HepG2 (cell line): Measurements from ENCODE around the gene ZNF687. TPM values are rescaled to one million over a fixed set of nuclear protein-coding genes. Genes with fewer than 3 reads are reported as not detected.

Experiments used
- ATAC-seq: fragments of 200-7000 bp; cut with Tn5 transposase; 3 replicates; pipeline ENCODE4 v1.9.1; 2020; ENCODE audit warnings: mild to moderate bottlenecking, moderate library complexity
- BruUV-seq: library from RNA; stranded (reverse); fragments of 400-500 nt; replicated peaks from 2 replicates; lab custom pipeline; 2021; lab: Mats Ljungman, UMichigan
- CTCF ChIA-PET: fragments of 300-600 bp; formaldehyde crosslinking; extraction: SDS; loops from one replicate; lab custom pipeline; 2021; ENCODE audit warnings: low total read pairs, inconsistent platforms, low intra/inter-chr PET ratio; lab: Yijun Ruan, JAX
- POLR2A ChIA-PET: fragments of 350-600 bp; sonication (Branson Sonifier 250); formaldehyde crosslinking; loops from one replicate; lab custom pipeline; 2020; ENCODE audit warnings: antibody characterized with exemption, inconsistent platforms; lab: Yijun Ruan, JAX
- DNase-seq: peaks from one replicate; pipeline ENCODE4 v3.0.0-alpha.2; 2015; ENCODE audit warnings: low spot score
- FAIRE-seq: peaks from 3 replicates; lab custom pipeline; 2011; peaks lifted over from hg19 to GRCh38; lab: Jason Lieb, UNC
- H2AFZ ChIP-seq: one replicate; pipeline ENCODE4 v1.6.1; 2011; ENCODE audit warnings: low read length, inconsistent platforms
- H3K27ac ChIP-seq: fragments of 300-600 bp; 3 replicates; pipeline ENCODE4 v1.8.0; 2011; ENCODE audit warnings: mixed run types, mild to moderate bottlenecking, mixed read lengths, low read length, inconsistent platforms; ENCODE audit not compliant: insufficient read depth; ENCODE audit errors: extremely low read length
- H3K27me3 ChIP-seq, 2 experiments: fragments of 200-600 bp in 1 of 2; 2 replicates in 1 of 2; 3 replicates in 1 of 2; pipeline versions ENCODE4 v1.6.0 to v1.8.0; 2011; ENCODE audit warnings: low read length in 2 of 2, mild to moderate bottlenecking in 2 of 2, moderate library complexity in 2 of 2, inconsistent platforms in 1 of 2; ENCODE audit not compliant: insufficient read depth in 2 of 2, control insufficient read depth in 1 of 2
- H3K36me3 ChIP-seq, 2 experiments: fragments of 200-600 bp in 1 of 2; replicated peaks in 1 of 2; 2 replicates in 1 of 2; 3 replicates in 1 of 2; pipeline versions ENCODE4 v1.5.1 to v1.8.0; 2011; ENCODE audit warnings: low read length in 2 of 2, inconsistent platforms in 1 of 2; ENCODE audit not compliant: insufficient read depth in 2 of 2, control insufficient read depth in 1 of 2
- H3K4me1 ChIP-seq: 2 replicates; pipeline ENCODE4 v1.5.1; 2012; ENCODE audit warnings: low read length, inconsistent platforms; ENCODE audit not compliant: insufficient read depth
- H3K4me2 ChIP-seq: 2 replicates; pipeline ENCODE4 v1.6.0; 2011; ENCODE audit warnings: low read depth, low read length, inconsistent platforms
- H3K4me3 ChIP-seq, 3 experiments: fragments of 200-600 bp in 1 of 3; sonication (generic), shearing (Covaris generic) in 1 of 3; replicated peaks in 1 of 3; 2 replicates each; pipeline ENCODE4 v1.5.1; 2011 to 2016; ENCODE audit warnings: low read length in 3 of 3, inconsistent platforms in 2 of 3, low read depth in 2 of 3, mild to moderate bottlenecking in 2 of 3, control low read depth in 1 of 3, mixed read lengths in 1 of 3; ENCODE audit not compliant: insufficient read depth in 1 of 3
- H3K79me2 ChIP-seq: one replicate; pipeline ENCODE4 v1.6.1; 2011; ENCODE audit warnings: low read length, inconsistent platforms; ENCODE audit not compliant: insufficient read depth
- H3K9ac ChIP-seq: 2 replicates; pipeline ENCODE4 v1.6.0; 2011; ENCODE audit warnings: mild to moderate bottlenecking, low read depth, low read length, inconsistent platforms; ENCODE audit not compliant: insufficient read depth
- H3K9me3 ChIP-seq: 2 replicates; pipeline ENCODE4 v1.5.1; 2012; ENCODE audit warnings: mild to moderate bottlenecking, low read length
- H4K20me1 ChIP-seq: 2 replicates; pipeline ENCODE4 v1.6.0; 2011; ENCODE audit warnings: inconsistent platforms, mild to moderate bottlenecking, low read length, moderate library complexity; ENCODE audit not compliant: insufficient read depth
- EED ChIP-seq: sonication (generic); formaldehyde crosslinking; IDR thresholded peaks from 2 replicates; pipeline ENCODE4 v1.5.0; 2020; ENCODE audit warnings: mild to moderate bottlenecking, missing genetic modification reagents
- IRF2 ChIP-seq: IDR thresholded peaks from 2 replicates; pipeline ENCODE4 v1.6.1; 2018; ENCODE audit warnings: missing genetic modification reagents, missing compliant biosample characterization
- MBD4 ChIP-seq: IDR thresholded peaks from 2 replicates; pipeline ENCODE4 v1.6.1; 2012; ENCODE audit warnings: low read length, inconsistent platforms, borderline replicate concordance
- NFE2L1 ChIP-seq: sonication (generic); formaldehyde crosslinking; IDR thresholded peaks from 2 replicates; pipeline ENCODE4 v1.4.0; 2020; ENCODE audit warnings: missing genetic modification reagents, mild to moderate bottlenecking, borderline replicate concordance
- NFYB ChIP-seq: sonication (generic); formaldehyde crosslinking; IDR thresholded peaks from 2 replicates; pipeline ENCODE4 v1.4.0; 2020; ENCODE audit warnings: missing genetic modification reagents
- SP140L ChIP-seq: sonication (generic); formaldehyde crosslinking; IDR thresholded peaks from 2 replicates; pipeline ENCODE4 v1.4.0; 2020; ENCODE audit warnings: missing genetic modification reagents, borderline replicate concordance
- ZFP90 ChIP-seq: sonication (generic); formaldehyde crosslinking; IDR thresholded peaks from 2 replicates; pipeline ENCODE4 v1.8.0; 2022; ENCODE audit warnings: missing genetic modification reagents, mild to moderate bottlenecking, inconsistent platforms, borderline replicate concordance
- ZIK1 ChIP-seq: sonication (generic); formaldehyde crosslinking; IDR thresholded peaks from 2 replicates; pipeline ENCODE4 v1.5.0; 2020; ENCODE audit warnings: mild to moderate bottlenecking, low read depth, missing genetic modification reagents, borderline replicate concordance
- ZNF33B ChIP-seq: sonication (generic); formaldehyde crosslinking; IDR thresholded peaks from 2 replicates; pipeline ENCODE4 v1.5.1; 2020; ENCODE audit warnings: mild to moderate bottlenecking, missing genetic modification reagents
- ZNF484 ChIP-seq: sonication (generic); formaldehyde crosslinking; IDR thresholded peaks from 2 replicates; pipeline ENCODE4 v1.5.1; 2020; ENCODE audit warnings: mild to moderate bottlenecking, low read depth, missing genetic modification reagents, borderline replicate concordance
- ZNF841 ChIP-seq: sonication (generic); formaldehyde crosslinking; IDR thresholded peaks from 2 replicates; pipeline ENCODE4 v1.8.1; 2023; ENCODE audit warnings: missing genetic modification reagents, borderline replicate concordance
- WGBS: methylation state at CpG from one replicate; pipeline ENCODE4 v1.1.6; 2017; ENCODE audit warnings: low lambda C conversion rate; 5-methylcytosine and 5-hydroxymethylcytosine counted together
- in situ Hi-C: cut with HindIII; loops from 2 replicates; pipeline ENCODE4 v1.10.0; 2017; ENCODE audit warnings: low pct_unique_long_range_greater_than_20kb; ENCODE audit not compliant: extremely low pct_ligation_motif_present
- intact Hi-C: fragments of 100-400 bp; cut with micrococcal nuclease; formaldehyde crosslinking; loops from one replicate; pipeline ENCODE4 v1.10.0; 2022; ENCODE audit not compliant: unreplicated experiment
- polyA plus RNA-seq, 8 experiments: library from polyadenylated mRNA; depleted of rRNA in 3 of 8; stranded (reverse) in 7 of 8; unstranded in 1 of 8; fragments of >200 nt; fragmentation: Illumina TruSeq in 4 of 8; extraction: Trizol in 4 of 8; gene quantifications; 2 replicates each; pipeline versions ENCODE4 v1.2.1 to v1.2.3, GENCODE V29; 2011 to 2016; ENCODE audit warnings: low read depth in 4 of 8, missing spikeins in 1 of 8, mixed read lengths in 1 of 8; ENCODE audit not compliant: insufficient read depth in 1 of 8
- total RNA-seq, 5 experiments: library from RNA; depleted of rRNA; stranded (reverse); fragments of >200 nt; fragmentation: Illumina TruSeq; extraction: Trizol; gene quantifications; 2 replicates each; pipeline ENCODE4 v1.2.3, GENCODE V29; 2016; ENCODE audit warnings: low read depth in 1 of 5
- TF ChIP-seq, protein P1 (sequence below): sonication (generic); formaldehyde crosslinking; IDR thresholded peaks from 2 replicates; pipeline ENCODE4 v1.4.0; 2020; ENCODE audit warnings: mild to moderate bottlenecking, missing genetic modification reagents
- TF ChIP-seq, protein P2 (sequence below): sonication (generic); formaldehyde crosslinking; IDR thresholded peaks from 2 replicates; pipeline ENCODE4 v1.5.1; 2020; ENCODE audit warnings: missing genetic modification reagents, mild to moderate bottlenecking, borderline replicate concordance

The ZNF687 gene
- total and polyA plus RNA-seq, 2 of the 13 experiments (the other 11 are each of a cell fraction or from before 2014, with no cell fraction given) = 14.1 to 16.5 TPM

DNA sequence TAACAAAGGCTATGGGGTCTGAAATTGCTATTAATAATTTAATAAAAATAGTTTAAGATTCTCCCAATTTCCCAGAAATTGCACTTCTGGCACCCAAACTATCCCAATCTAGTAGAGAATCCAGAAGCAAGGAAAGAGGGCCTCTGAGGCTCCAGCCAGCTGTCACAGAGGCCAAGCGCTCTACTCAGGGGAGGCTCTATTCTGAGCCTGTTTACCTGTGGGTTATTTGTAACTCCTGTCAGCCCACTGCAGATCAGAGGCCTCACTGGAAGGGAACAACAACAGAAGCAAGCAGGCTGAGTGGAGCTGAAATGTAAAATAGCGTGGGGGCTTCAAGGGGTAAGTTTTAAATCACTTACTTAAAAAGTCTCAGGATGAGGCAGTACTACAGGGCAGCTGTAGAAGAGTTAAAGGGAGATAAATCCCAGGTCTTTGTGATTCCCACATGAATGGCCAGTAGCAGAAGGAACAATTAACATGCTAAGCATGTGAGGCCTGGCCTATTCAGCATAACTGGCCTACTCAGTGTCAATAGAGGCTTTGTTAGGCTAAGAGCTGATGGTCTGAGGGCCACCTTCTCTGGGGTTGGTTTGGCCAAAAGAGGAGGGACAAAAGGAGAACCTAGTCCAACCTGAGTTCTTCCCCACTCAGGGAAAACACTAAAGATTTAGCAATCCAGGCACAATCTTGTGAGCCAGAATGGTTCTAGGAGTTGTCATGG lies 12.8 kb downstream of the ZNF687 start:
- Histone ChIP-seq H3K4me3 (no peak overlapping the region), H3K9ac (no peak overlapping the region), H3K9me3 (no peaks in the 10 kb centered on the region), H3K4me2 (no peak overlapping the region), H2AFZ (no peak overlapping the region), H3K27me3 (no peaks in the 10 kb centered on the region), H3K79me2 (no peaks in the 10 kb centered on the region), H3K4me1 (no peaks in the 10 kb centered on the region), H3K36me3 (peaks cover 39 to 72% of the 10 kb centered on the region in 2 experiments), H3K27ac (no peak overlapping the region), H4K20me1 (no peaks in the 10 kb centered on the region)
- BruUV-seq = no TSS peak
- 96% methylated on average over 2 of the region's 2 CpGs for WGBS
- POLR2A ChIA-PET = interaction anchor here (2.0 kb wide), 1 partner anchor 11 kb away, joined by 5 read pairs; no protein-coding TSS in a partner anchor
- DNase-seq = no peak
- ATAC-seq = no peak
- FAIRE-seq = no peak
- intact Hi-C loops = no loop called here
- TF ChIP-seq ZNF841 (CRISPR knock-in tag) = no peak
- CTCF ChIA-PET = no interaction called here
- in situ Hi-C loops = no loop called here

DNA sequence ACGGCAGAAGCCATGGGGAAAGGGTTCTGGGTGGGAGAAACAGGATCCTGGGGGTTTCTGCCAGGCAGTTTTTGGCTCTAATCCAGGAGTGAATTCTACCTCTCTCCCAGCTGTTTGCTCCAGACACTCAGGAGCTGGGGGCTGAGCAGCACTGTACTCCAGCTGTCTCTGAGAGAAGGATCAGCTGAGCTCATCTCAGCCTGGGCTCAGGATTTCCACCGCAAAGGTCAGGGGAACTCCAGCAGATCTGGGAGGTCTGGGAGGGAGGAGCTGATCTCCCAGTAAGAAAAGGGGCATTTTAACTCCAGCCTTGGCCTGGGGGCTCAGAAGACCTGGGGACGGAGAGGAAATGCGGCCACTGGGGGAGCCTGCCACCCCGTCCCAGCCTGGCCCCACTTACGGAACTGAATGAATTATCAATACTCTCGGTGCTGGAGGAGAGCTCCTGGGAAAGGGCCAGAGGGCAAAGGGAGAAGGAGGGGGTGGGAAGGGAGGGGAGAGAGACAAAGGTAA lies 27.8 kb downstream of the ZNF687 start:
- WGBS = 92% methylated on average over 7 of the region's 7 CpGs
- Histone ChIP-seq H4K20me1 (no peaks in the 10 kb centered on the region), H3K4me1 (peaks cover 17% of the 10 kb centered on the region), H3K27me3 (no peaks in the 10 kb centered on the region), H3K9me3 (no peaks in the 10 kb centered on the region), H3K36me3 (peaks cover 9 to 75% of the 10 kb centered on the region in 2 experiments), H3K27ac (no peak overlapping the region)
- intact Hi-C loops = no loop called here
- BruUV-seq = no TSS peak
- POLR2A ChIA-PET = interaction anchor here (1.1 kb wide), 2 partner anchors 9 to 18 kb away, joined by 3 read pairs; no protein-coding TSS in a partner anchor
- FAIRE-seq = no peak
- TF ChIP-seq EED (CRISPR knock-in tag) (no peak), ZNF33B (CRISPR knock-in tag) (no peak), ZFP90 (CRISPR knock-in tag) (no peak), IRF2 (CRISPR knock-in tag) (no peak), NFYB (CRISPR knock-in tag) (no peak), MBD4 (no peak), NFE2L1 (CRISPR knock-in tag) (no peak), ZIK1 (CRISPR knock-in tag) (no peak), SP140L (CRISPR knock-in tag) (no peak), ZNF484 (CRISPR knock-in tag) (no peak)
- TF ChIP-seq, protein P1, sequence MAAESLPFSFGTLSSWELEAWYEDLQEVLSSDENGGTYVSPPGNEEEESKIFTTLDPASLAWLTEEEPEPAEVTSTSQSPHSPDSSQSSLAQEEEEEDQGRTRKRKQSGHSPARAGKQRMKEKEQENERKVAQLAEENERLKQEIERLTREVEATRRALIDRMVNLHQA (CRISPR knock-in tag) = no peak
- TF ChIP-seq, protein P2, sequence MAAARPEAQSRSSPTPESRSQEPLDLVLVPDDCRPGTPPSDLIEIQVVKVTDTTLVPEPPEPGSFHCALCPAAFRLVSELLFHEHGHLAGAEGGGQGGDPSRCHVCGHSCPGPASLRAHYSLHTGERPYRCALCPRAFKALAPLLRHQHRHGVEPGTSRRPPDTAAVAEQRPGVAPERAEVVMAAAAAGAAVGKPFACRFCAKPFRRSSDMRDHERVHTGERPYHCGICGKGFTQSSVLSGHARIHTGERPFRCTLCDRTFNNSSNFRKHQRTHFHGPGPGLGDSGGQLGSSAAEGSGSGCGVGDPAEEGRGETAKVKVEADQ (CRISPR knock-in tag) = no peak
- TF ChIP-seq, all 625 proteins: peak for 0
- no peak overlapping the region for H3K4me3 ChIP-seq
- CTCF ChIA-PET = no interaction called here
- H3K79me2 ChIP-seq = no peaks in the 10 kb centered on the region
- H3K4me2 ChIP-seq = no peak overlapping the region
- H3K9ac ChIP-seq = no peak overlapping the region
- ATAC-seq (no peak), DNase-seq (no peak)
- no peak overlapping the region for H2AFZ ChIP-seq
- in situ Hi-C loops = no loop called here
